Left colon (tissue), 2 donors: ENCODE results near the gene MMP24OS. TPM values are rescaled to one million over a fixed set of nuclear protein-coding genes. Genes with fewer than 3 reads are reported as not detected.
"Not testable (repeated sequence)": the region's sequence is repeated elsewhere in the genome, so short reads cannot be mapped to it uniquely, and the experiment has no call there.

Experiments used
- ATAC-seq: fragments of 200-7000 bp; cut with Tn5 transposase; one replicate; pipeline ENCODE4 v1.9.1; 2020; ENCODE audit warnings: mild to moderate bottlenecking, moderate library complexity
- DNase-seq, 2 donors: peaks; one replicate each; pipeline ENCODE4 v3.0.0-alpha.2; 2020
- intact Hi-C, 2 donors: fragments of 100-400 bp; cut with DNase I in 1 of 2; cut with micrococcal nuclease in 1 of 2; formaldehyde crosslinking; loops; one replicate each; pipeline versions ENCODE4 v1.11.2 to v1.14.0; 2022; cut with DNase I, micrococcal nuclease
- long read RNA-seq: library from polyadenylated mRNA; unstranded; transcript quantifications from one replicate; pipeline ENCODE4 v2.0.0, GENCODE V29; 2021
- total RNA-seq, 2 donors: library from RNA; stranded (reverse); fragmentation: NEBNext Ultra II Directional; extraction: Animal tissue kit (Norgen Biotek cat#: 25700); gene quantifications; one replicate each; pipeline ENCODE4 v1.2.1, GENCODE V29; 2021
- donor health status: DM: no; HTN: no; CAD: no.
- donor health status: DM: yes; HTN: yes; CAD: no.

MMP24OS gene
- 100 to 1,000 TPM; 109 to 140 TPM for total RNA-seq
- long read RNA-seq, partial matches to known transcripts, result 40 of 42 reads
- long read RNA-seq, other reads (novel, unspliced or antisense), result 1 of 42 reads

DNA sequence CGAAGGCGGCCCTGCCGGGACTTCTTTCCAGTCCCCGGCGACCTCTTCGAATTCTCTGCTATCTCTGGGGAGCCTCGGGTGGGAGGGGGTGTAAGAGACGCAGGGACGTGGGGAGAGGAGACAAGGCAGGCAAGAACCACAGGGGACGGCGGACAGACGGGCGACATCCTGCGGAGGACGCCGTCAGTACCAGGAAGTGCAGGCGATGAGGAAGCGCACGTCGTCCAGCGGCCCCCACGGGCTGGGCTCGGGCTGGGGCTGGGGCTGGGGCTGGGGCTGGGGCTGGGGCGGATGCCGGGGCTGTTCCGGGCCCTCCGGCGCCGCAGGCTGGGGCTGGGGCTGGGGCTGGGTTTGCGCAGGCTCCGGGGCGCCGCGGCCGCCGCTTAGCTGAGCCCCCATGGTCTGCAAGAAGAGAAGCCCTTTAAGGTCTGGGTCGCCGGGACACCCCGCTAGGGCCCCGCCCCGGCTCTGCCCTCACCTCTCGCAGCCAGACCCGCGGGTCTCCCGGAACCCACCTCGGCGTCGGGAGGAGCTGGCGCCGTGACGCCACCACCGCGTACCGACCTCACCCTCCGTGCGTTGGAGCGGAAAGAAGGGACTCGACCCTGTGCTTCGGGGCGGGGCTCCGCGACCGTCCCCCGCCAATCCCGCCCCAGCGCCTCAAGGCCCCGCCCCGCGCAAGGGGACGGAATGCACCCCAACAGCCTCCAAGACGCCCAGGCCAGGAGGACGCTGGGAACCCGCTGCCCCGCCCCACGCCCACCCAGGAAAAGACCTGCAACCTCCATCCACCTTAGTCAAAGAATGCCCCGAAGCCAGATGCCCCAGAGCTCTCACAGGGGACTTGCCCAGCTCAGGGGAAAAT, at the start of gene MMP24OS:
Gene MMP24OS, minus strand, starts transcription at position 592 of the 865 bp plus-strand sequence. Its CDS starts 193 bp downstream, at position 399.
- intact Hi-C loops, result no loop called here
- ATAC-seq (peak; percentile 87), DNase-seq (peak; percentile 89 to 94)

DNA sequence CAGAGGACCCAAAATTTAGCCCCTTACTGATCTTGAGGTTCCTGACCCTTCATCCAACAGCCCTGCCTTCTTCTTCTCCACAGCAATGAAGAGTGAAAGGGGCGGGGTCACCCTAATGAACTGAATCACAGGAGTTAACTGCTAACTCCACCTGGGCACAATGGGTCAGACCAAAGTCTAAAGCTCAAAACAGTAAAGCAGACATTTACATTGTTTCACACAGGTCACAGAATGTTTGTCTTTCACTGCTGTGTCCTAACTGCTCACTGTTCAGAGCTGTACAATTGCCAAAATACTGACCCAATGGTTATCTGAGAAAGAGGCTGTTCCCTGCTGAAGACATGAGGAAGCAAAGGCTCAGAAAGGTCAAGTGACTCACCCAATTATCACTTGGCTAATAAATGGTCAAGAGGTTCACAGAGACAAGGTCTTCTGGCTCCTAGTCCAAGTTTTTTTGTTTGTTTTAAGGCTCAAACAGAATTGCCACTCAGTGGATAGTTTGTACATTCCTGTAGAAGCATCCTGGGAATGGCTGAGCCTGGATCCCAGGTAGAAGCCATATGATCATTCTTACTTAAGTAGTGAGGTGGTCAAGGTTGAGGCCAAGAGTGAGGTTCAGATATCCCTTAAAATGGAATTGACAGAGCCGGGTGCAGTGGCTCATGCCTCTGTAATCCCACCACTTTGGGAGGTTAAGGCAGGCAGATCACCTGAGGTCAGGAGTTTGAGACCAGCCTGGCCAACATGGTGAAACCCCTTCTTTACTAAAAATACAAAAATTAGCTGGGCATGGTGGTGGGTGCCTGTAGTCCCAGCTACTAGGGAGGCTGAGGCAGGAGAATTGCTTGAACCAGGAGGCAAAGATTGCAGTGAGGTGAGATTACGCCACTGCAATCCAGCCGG, 49.4 kb upstream of the MMP24OS start:
- ATAC-seq, result peak; percentile 91
- intact Hi-C loops, result no loop called here
- peak; percentile 76 to 85 for DNase-seq

DNA sequence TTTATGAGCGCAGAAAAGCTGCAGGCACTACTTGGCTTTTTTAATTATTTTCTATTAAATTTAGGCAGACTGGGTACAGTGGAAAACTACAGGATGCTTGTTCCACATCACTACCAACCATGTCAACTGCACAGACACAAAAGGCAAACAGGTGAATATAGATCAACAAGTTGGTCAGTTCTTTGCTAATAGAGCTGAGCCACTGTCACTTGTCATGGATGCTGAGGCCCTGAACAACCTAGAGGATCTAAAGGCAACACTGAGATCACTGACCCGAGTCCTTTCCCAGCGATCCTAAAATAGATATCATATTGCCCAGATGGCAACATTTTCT, 48.8 kb upstream of the MMP24OS start:
- ATAC-seq (peak; percentile 16), DNase-seq (no peak)
- intact Hi-C loops, result no loop called here

DNA sequence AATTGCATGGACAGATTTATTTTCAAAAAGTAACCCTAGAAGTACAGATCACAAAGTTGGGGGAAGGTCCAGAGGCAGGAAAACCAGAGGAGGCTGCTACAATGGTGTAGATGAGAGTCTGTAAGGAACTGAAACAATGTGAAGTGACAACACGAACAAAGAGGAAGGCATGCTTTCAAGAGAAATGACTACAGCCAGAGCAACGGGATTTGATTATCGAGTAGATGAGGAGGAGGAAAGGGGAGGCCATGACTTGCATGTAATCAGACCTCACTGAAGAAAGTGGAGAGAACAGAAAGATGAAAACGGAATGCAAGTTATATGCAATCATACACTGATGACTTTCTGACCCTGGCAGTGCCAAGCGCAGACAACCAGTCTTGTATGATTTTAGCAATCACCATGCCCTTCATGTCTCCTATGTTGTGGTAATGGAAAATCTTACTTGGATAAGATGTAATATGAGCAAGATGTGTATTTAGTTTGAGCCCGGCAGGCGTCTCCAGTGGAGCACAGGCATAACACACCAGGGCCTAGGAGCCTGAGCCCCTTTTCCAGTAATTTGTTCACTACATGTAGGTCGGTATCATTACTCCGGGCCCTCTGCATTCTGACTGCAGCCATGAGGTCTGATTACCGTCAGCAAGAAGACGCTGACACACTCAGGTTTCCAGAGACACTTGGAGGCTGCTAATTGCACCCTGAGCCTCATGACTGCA, 48.3 kb upstream of the MMP24OS start:
- ATAC-seq, result no peak
- DNase-seq, result no peak
- intact Hi-C loops, result no loop called here

DNA sequence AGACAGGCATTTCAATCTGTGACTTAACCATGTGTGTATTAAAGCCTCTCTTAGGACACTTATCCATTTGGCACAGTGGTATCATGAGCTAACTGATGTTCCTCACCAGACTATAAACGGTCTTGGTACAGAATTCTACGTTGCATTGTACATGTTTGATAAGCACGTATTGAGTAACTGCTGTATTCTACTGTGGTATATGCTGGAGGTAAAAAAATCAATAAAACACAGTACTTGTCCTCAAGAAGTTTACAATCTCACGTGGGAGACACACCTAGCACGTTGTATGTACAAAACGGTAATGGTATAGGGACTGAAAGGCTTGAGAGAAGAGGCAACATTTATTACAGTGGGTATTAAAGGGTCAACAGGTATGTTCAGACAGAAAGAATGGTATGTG, 47.5 kb upstream of the MMP24OS start:
- DNase-seq, result no peak
- intact Hi-C loops, result no loop called here
- peak; percentile 26 for ATAC-seq

DNA sequence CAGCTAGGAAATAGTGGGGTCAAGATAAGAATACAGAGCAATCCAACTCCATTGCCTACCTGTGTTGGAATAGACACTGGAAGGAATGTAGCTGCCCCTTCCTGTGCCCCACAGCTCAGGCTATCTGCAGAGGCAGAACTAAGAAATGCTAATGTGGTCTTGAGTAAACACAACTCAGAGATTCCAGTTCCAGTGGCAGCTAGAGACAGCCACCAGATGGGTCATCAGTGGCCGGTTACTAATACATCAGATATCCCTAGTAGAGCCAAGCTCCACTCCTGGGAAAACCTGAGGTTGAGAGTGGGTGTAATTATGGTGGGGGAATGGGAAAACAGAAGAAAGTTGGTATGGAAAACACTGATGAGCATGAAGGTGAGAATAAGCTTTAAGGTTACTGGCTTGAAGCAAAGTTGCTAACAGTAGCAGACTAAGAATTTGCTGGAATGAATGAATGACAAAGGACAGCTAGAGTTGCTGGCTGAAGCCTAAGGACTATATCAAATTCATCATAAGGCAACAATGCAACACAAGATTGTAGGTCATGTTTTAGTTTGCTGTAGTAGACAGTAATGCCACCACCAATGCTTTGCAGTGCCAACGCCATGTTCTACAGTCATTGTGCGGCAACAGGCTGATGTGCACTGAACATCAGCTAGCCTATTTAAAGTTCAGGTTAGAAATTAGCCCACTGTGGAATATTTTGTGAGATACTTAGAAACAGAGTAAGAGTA, 42.6 kb upstream of the MMP24OS start:
- intact Hi-C loops, result no loop called here
- no peak for DNase-seq
- ATAC-seq, result no peak

DNA sequence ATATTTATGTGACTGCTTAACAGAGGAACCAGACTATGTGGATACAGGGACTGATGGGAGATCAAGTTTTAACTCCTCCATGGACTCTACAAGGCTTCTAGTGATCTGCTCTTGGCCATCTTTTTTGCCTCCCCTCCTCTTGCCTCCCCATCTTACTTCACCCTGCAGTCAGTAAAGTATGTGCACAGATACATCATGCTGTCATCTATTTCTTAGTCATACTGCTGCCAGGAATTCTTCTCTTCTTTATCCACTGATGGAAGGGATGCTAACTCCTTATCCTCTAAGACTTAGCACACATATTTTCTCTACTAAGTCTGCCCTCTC, 41.9 kb upstream of the MMP24OS start:
- ATAC-seq, result no peak
- intact Hi-C loops, result no loop called here
- DNase-seq, result no peak

DNA sequence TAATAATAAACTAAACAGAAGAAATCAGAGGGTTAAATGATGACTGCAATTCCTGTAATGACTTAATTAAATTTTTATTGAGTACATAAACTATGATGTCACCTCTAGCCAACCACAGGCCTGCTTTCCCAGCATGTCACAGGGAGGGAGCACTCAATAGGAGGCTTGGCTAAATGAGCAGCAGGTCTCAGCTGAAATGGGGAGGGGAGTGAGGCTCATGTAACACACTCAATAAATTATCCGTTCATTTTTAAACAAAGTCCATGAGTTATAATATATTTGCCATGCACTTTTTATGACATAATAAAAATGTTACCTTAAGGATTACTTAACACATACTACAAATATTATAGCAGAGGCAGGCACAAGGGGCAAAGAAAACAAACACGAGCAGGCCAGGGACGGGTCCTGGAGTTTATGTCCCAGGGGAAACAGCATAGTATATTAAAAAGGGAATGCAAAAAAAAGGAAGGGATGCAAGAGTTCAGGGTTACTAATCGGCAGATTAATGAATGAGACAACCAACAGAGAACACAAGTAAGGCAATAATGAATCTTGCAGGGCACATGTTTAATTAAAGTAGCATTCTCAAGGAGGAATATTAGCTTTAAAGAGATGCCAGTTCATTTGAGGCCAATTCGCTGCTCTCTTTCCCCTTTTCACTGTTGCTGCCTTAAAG, 41.4 kb upstream of the MMP24OS start:
- intact Hi-C loops, result no loop called here
- DNase-seq, result no peak
- peak; percentile 57 for ATAC-seq

DNA sequence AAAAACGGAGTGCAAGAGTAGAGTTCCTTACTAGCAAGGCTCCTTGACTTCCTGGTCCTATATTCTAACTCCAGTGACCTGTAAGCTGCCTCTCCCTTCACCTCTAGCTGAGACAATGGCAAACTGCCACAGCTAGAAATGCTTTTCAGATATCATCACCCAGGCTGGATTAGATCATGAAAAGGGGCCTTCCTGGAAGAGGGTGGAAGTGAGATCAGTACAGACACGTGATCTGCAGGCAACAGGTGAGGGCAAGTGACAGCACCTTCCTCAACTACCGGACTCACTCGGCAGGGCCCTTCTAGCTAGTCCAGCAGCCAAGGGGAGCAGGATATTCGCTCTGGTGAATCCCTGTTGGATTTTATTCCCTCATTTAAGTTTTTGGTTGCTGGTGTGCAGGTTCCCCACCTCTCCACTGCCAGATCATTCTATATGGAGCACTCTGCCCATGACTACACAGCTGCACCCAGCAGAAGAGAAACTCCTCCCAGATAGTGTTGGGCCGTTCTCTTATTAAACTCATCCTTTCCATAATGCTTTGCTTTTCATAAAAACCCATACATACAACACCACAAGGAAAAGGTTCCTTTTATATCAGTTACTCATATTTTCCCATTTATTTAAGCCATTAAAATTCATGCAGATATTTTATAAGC, 40.7 kb upstream of the MMP24OS start:
- ATAC-seq (peak; percentile 88), DNase-seq (peak; percentile 49 to 86)
- intact Hi-C loops, result no loop called here

DNA sequence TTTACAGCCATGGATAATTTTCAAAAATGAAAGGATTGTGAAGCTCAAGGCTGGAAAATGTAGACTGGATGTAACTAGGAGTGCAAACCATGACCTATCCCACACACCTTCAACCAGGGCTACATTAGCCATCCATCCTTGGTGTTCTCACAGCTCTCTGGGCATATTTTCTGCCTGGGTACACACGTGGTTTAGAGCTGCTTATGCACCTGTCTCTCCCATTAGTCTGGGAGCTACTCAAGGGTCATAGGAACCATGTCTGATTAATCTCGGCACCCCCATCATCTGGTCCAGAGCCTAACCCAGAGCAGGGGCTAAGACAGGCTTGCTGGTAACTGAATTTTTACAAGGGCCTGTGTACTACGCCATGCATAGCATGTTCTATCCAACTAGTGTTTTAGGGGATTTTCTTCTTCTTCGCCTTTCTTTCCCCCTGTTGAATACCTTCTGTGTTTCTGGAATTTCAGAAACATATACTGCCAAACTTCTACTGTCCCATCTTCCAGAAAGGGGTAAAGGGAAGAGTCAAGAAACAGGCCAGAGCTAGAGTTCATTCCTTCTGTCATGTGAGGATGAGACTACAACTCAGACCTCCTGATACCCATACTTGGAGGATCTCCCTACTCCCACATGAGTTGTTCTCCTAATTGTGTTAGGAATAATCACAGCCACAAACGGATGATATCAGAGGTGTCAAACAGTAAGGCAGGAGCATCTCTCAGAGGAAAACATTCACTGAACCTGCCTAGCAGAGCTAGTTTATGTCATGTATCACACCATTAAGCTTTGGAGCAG, 39.7 kb upstream of the MMP24OS start:
- no peak for ATAC-seq
- intact Hi-C loops, result no loop called here
- DNase-seq, result no peak

DNA sequence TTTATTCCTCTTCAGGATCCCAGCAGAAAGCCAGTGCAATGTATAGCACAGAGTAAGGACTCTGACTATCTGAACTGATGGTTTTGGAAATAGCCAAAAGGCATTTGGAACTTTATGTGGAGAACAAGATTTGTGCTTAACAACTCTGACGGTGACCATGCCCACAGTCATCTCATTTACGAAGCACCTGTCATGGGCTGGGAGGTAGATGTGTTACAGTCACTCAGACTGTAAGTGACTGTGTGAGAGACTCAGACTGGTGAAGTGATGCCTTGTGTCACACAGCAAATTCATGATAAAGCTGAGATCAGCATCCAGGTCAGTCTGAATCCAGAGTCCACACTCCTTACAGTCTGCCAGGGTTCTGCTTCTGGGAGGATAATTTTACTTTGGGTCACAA, 38.2 kb upstream of the MMP24OS start:
- no peak for ATAC-seq
- DNase-seq, result no peak
- intact Hi-C loops, result no loop called here

DNA sequence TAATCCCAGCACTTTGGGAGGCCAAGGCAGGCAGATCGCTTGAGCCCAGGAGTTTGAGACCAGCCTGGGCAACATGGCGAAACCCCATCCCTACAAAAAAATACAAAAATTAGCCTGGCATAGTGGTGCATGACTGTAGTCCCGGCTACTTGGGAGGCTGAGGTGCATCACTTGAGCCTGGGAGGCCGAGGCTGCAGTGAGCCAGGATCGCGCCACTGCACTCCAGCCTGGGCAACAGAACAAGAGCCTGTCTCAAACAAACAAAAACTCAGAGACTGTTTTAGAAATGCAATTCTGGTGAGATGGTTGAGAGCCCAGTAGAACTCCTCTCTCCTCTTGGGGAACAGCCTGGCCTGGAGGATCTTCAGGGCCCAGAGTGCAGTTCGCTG, 37.7 kb upstream of the MMP24OS start:
- intact Hi-C loops, ATAC-seq: not testable (repeated sequence)

DNA sequence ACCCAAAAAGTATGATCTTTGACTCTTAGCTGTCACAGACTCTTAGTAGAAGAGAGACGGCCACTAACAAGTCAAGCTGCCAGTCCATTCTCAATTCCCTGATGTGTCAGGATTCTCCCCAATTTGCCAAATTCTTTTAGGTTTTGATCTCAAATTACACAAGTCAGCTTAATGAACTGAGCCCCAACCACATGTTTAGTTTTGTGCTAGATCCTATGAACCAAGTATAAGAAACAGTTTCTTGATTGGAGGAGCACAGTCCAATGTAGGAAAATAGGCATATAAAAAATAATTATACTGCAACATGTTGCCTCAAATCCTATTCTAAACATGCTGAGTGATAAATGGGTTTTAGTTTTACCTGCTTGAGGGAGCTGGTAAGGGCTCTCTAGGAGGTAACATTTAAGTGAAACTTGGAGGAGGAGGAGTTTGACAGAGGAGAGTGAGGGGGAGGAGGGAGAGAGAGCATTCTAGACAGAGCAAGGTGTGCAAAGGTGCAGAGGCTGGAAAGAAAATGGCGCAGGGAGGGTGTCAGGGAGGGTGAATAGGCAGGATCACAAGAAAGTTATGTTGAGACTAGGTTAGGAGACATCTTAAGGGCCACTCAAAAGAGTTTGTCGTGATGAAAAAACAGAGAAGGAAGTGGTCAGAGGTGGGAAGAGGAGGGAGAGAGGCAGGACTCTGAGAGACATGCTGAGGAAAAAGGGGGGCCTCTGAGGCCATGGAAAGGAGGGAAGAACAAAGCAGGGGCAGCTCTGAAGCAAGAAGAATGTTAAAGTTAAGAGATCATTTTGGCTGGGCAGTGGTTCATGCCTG, 37.1 kb upstream of the MMP24OS start:
- ATAC-seq, result no peak
- no peak for DNase-seq
- intact Hi-C loops, result no loop called here

More for the DNA sequence above, 37.7 kb upstream of the MMP24OS start:
- not testable (repeated sequence) for DNase-seq

DNA sequence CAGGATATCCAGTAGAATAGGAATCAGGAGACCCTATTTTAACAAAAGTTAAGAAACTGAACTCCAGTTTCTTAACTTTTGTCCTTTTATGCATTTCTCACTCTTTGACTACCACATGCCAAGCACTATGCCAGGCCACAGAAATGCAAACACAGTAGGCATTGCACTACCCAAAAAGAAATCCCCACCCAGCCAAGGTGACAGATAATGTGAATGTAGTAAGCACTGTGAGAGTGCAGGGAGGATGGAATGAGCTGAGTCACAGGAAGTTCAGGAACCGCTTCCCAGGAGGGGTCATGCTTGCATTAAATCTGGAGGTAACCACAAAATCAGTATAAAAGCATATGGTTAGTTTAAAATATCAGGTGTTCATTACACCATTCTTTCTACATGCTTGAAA, 34.4 kb upstream of the MMP24OS start:
- ATAC-seq (peak; percentile 29), DNase-seq (no peak)
- intact Hi-C loops, result no loop called here

DNA sequence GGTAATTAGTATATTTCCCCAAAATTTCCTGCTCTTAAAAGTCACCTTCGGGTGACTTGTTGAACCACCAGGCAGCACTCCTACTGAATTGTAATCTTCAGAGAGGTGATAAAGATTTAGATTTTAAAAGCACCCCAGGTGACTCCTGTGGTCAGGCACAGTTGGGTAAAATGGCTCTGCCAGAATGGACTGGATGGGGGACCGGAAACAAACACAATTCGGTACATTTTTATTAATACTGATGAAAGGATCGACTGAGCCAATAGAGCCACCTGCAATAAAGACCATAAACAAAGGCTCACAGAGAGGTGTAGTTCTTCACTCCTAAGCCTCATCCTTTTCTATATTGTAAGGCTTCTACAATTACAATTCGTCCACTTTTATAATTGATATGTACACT, 33.9 kb upstream of the MMP24OS start:
- DNase-seq (no peak), ATAC-seq (no peak)
- intact Hi-C loops, result no loop called here

DNA sequence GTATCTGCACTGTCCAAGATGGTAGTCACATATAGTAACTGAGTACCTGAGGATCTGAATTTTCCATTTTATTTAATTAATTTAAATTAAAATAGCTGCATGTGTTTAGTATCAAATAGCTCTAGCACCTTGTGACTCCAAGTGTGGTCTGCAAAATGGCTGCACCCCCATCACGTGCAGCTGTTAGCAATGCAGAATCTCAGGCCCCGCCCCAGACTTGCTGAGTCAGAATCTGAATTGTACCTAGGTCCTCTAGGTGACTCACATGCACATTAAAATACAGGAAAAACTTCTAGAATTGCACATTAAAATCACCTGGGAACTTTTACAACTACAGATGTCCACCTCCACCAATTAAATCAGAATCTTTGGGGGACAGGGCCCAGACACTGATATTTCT, 33.5 kb upstream of the MMP24OS start:
- DNase-seq (peak in 1 of 2 donors; percentile 58), ATAC-seq (peak; percentile 49)
- intact Hi-C loops, result no loop called here
